ENCODE results near the gene LIN7B.
"Not testable (repeated sequence)": the region's sequence is repeated elsewhere in the genome, so short reads cannot be mapped to it uniquely, and the experiment has no call there.

LIN7B gene, protein sequence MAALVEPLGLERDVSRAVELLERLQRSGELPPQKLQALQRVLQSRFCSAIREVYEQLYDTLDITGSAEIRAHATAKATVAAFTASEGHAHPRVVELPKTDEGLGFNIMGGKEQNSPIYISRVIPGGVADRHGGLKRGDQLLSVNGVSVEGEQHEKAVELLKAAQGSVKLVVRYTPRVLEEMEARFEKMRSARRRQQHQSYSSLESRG

GRCh38 chr19:49113762-49114629 is at the start of gene LIN7B:
TSS of gene LIN7B (plus strand) at chr19:49114370. CDS start at chr19:49114405, 35 bp downstream.
- peaks cover 11% of the 10 kb centered on the region for H3K4me1 ChIP-seq
- in situ Hi-C loops (cut with MboI; ENCODE audit: low sequenced_read_pairs) = no loop called here
- peak; percentile 63 to 82 for DNase-seq (ENCODE audit: low spot score in 2 of 2)
- H3K4me3 ChIP-seq = peak within 1 kb of the TSS; percentile 74
- H3K27me3 ChIP-seq (ENCODE audit: low read depth) = no peaks in the 10 kb centered on the region
- peaks cover 6% of the 10 kb centered on the region for H3K36me3 ChIP-seq (replicated peaks)
- H3K9me3 ChIP-seq = no peaks in the 10 kb centered on the region

- in situ Hi-C loops (cut with MboI; ENCODE audit: low sequenced_read_pairs) = no loop called here
- H3K9me3 ChIP-seq = no peaks in the 10 kb centered on the region
- 0 out of 2 replicates have a peak, but pooled peaks cover 2% of the 10 kb centered on the region for H3K27me3 ChIP-seq (ENCODE audit: low read depth)
- H3K4me3 ChIP-seq = peak within 1 kb of the TSS; percentile 4; the same call in 1 of the 2 replicates
- DNase-seq (ENCODE audit: low spot score in 2 of 2) = peak; percentile 24 to 78
- no peaks in the 10 kb centered on the region; the same call in 1 of the 2 replicates for H3K4me1 ChIP-seq
- no peaks in the 10 kb centered on the region for H3K36me3 ChIP-seq (replicated peaks)
Measured at GRCh38 chr19:49064768-49065611, 49.2 kb upstream of the LIN7B start, which contains the start of gene NTF4. TSS of gene NTF4 (minus strand) at chr19:49064818. CDS start at chr19:49061997, 2,821 bp downstream.

DNA sequence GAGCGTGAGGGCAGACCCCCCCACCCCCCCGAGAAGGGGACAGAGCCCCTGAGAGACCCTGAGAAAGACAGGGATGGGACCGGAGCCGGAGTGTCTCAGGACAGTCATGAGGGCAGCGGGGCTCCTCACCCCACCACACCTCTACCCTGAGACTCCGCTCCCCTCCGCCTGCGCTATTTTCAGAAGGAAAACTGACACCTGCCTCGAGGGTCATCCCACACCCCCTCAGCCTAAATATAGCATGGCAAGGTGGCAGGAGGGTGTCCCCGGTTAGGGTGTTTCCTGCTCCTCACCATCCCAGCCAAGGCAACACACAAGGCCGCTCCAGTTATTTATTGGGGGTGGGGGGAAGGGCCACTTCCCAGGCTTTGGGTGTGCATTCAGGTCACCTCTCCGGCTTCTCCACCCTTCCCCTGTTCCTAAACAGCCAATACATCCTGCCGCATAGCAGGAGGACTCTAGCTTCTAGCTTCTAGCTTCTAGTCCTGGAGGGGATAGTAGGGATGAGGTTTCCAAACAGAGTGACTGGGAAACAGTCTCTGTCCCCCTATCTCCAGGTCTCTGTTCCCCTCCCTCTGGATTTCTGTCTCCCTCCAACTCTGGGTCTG is 48.2 kb upstream of the LIN7B start:
- no peaks in the 10 kb centered on the region; the same call in 1 of the 2 replicates for H3K4me1 ChIP-seq
- in situ Hi-C loops (cut with MboI; ENCODE audit: low sequenced_read_pairs) = no loop called here
- H3K27me3 ChIP-seq (ENCODE audit: low read depth) = 0 out of 2 replicates have a peak, but pooled peaks cover 2% of the 10 kb centered on the region
- no peak for DNase-seq (ENCODE audit: low spot score in 2 of 2)
- H3K36me3 ChIP-seq (replicated peaks) = no peaks in the 10 kb centered on the region
- no peak overlapping the region for H3K4me3 ChIP-seq
- no peaks in the 10 kb centered on the region for H3K9me3 ChIP-seq

GRCh38 chr19:49067554-49067953 is 46.6 kb upstream of the LIN7B start:
- no peak overlapping the region for H3K4me3 ChIP-seq
- H3K27me3 ChIP-seq (ENCODE audit: low read depth) = 0 out of 2 replicates have a peak, but pooled peaks cover 2% of the 10 kb centered on the region
- in situ Hi-C loops (cut with MboI; ENCODE audit: low sequenced_read_pairs) = no loop called here
- H3K4me1 ChIP-seq = no peaks in the 10 kb centered on the region; the same call in 1 of the 2 replicates
- H3K36me3 ChIP-seq (replicated peaks) = no peaks in the 10 kb centered on the region
- DNase-seq (ENCODE audit: low spot score in 2 of 2) = no peak
- H3K9me3 ChIP-seq = no peaks in the 10 kb centered on the region

- Histone ChIP-seq H3K4me3 (no peak overlapping the region), H3K36me3 (replicated peaks) (no peaks in the 10 kb centered on the region), H3K27me3 (ENCODE audit: low read depth) (peaks cover 14% of the 10 kb centered on the region), H3K4me1 (no peaks in the 10 kb centered on the region; the same call in 1 of the 2 replicates), H3K9me3 (no peaks in the 10 kb centered on the region)
- DNase-seq (ENCODE audit: low spot score in 2 of 2) = no peak
- in situ Hi-C loops (cut with MboI; ENCODE audit: low sequenced_read_pairs) = no loop called here
Measured at GRCh38 chr19:49069026-49069425, 45.1 kb upstream of the LIN7B start.

DNA sequence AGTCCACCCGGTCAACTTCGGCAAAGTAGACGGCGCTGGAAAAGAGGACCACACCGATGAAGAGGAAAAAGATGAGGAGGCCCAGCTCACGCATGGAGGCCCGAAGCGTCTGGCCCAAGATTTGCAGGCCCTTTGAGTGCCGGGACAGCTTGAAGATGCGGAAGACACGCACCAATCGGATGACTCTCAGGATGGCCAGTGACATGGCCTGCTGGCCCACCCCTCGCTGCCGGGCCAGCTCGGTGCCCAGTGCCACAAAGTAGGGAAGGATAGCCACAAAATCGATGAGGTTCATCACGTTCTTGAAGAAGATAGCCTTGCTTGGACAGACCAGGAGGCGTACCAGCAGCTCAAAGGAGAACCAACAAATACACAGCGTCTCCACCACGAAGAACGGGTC is 43.8 kb upstream of the LIN7B start:
- Histone ChIP-seq H3K9me3 (no peaks in the 10 kb centered on the region), H3K4me3 (no peak overlapping the region), H3K4me1 (no peaks in the 10 kb centered on the region; the same call in 1 of the 2 replicates), H3K27me3 (ENCODE audit: low read depth) (peaks cover 20% of the 10 kb centered on the region), H3K36me3 (replicated peaks) (no peaks in the 10 kb centered on the region)
- in situ Hi-C loops (cut with MboI; ENCODE audit: low sequenced_read_pairs) = no loop called here
- DNase-seq (ENCODE audit: low spot score in 2 of 2) = no peak

GRCh38 chr19:49071860-49072547 is 42.2 kb upstream of the LIN7B start:
- Histone ChIP-seq H3K9me3 (no peaks in the 10 kb centered on the region), H3K4me1 (no peaks in the 10 kb centered on the region; the same call in 1 of the 2 replicates), H3K36me3 (replicated peaks) (no peaks in the 10 kb centered on the region), H3K4me3 (no peak overlapping the region), H3K27me3 (ENCODE audit: low read depth) (peaks cover 20% of the 10 kb centered on the region)
- in situ Hi-C loops (cut with MboI; ENCODE audit: low sequenced_read_pairs) = no loop called here
- DNase-seq (ENCODE audit: low spot score in 2 of 2) = peak in 1 of 2 experiments; percentile 56

GRCh38 chr19:49073514-49074378 is 40.4 kb upstream of the LIN7B start:
- peak; percentile 42 to 73 for DNase-seq (ENCODE audit: low spot score in 2 of 2)
- no peak overlapping the region for H3K4me3 ChIP-seq
- no peaks in the 10 kb centered on the region for H3K36me3 ChIP-seq (replicated peaks)
- no peaks in the 10 kb centered on the region for H3K9me3 ChIP-seq
- in situ Hi-C loops (cut with MboI; ENCODE audit: low sequenced_read_pairs) = no loop called here
- no peaks in the 10 kb centered on the region; the same call in 1 of the 2 replicates for H3K4me1 ChIP-seq
- peaks cover 20% of the 10 kb centered on the region for H3K27me3 ChIP-seq (ENCODE audit: low read depth)

DNA sequence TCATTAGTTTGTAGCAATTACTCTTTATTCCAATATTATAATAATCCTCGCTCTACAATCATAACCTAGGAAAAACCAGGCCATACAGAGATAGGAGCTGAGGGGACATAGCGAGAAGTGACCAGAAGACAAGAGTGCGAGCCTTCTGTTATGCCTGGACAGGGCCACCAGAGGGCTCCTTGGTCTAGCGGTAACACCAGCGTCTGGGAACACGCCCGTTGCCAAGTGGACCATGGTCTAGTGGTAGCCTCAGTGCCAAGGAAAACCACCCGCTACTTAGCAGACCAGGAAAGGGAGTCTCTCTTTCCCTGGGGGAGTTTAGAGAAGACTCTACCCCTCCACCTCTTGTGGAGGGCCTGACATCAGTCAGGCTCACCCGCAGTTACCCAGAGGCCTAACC is 39.3 kb upstream of the LIN7B start:
- DNase-seq (ENCODE audit: low spot score in 2 of 2) = peak in 1 of 2 experiments; percentile 76
- H3K4me3 ChIP-seq; in situ Hi-C loops (cut with MboI; ENCODE audit: low sequenced_read_pairs); H3K9me3 ChIP-seq; H3K4me1 ChIP-seq; H3K36me3 ChIP-seq (replicated peaks): not testable (repeated sequence)
- peaks cover 18% of the 10 kb centered on the region for H3K27me3 ChIP-seq (ENCODE audit: low read depth)

GRCh38 chr19:49080392-49080791 is 33.8 kb upstream of the LIN7B start:
- Histone ChIP-seq H3K27me3 (ENCODE audit: low read depth) (no peaks in the 10 kb centered on the region), H3K4me1 (peaks cover 7% of the 10 kb centered on the region; the same call in 1 of the 2 replicates), H3K4me3 (no peak overlapping the region), H3K36me3 (replicated peaks) (peaks cover under 1% of the 10 kb centered on the region; the same call in 1 of the 2 replicates), H3K9me3 (no peaks in the 10 kb centered on the region; the same call in 1 of the 2 replicates)
- no peak for DNase-seq (ENCODE audit: low spot score in 2 of 2)
- in situ Hi-C loops (cut with MboI; ENCODE audit: low sequenced_read_pairs) = no loop called here

DNA sequence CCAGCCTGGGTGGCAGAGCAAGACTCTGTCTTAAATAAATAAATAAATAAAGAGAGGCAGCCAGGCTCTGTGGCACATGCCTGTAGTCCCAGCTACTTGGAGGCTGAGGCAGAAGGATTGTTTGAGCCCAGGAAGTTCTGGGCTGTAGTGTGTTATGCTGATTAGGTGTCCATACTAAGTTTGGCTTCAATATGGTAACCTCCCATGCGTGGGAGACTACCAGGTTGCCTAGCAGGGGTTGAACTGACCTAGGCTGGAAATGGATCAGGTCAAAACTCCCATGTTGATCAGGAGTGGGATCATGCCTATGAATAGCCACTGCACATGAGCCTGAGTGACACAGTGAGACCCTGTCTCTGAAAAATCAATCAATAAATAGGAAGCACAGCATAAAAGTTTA is 32.9 kb upstream of the LIN7B start:
- Histone ChIP-seq H3K36me3 (replicated peaks) (peaks cover 9% of the 10 kb centered on the region), H3K4me1 (peaks cover 7% of the 10 kb centered on the region; the same call in 1 of the 2 replicates), H3K4me3 (no peak overlapping the region), H3K9me3 (no peaks in the 10 kb centered on the region; the same call in 1 of the 2 replicates), H3K27me3 (ENCODE audit: low read depth) (no peaks in the 10 kb centered on the region)
- in situ Hi-C loops (cut with MboI; ENCODE audit: low sequenced_read_pairs) = no loop called here
- DNase-seq (ENCODE audit: low spot score in 2 of 2) = no peak

All from HAP-1 (cell line).